K562 (cell line): ENCODE data around the gene ZNF428. TPM values are rescaled to one million over a fixed set of nuclear protein-coding genes. Genes with fewer than 3 reads are reported as not detected.

Source experiments
- ATF4 ChIP-seq: fragments of 450-650 bp; formaldehyde crosslinking; IDR thresholded peaks from 2 replicates; pipeline ENCODE4 v1.4.0; 2022; ENCODE audit warnings: mild to moderate bottlenecking, moderate library complexity
- CBX2 ChIP-seq: fragments of 200-600 bp; sonication (generic); IDR thresholded peaks from one replicate; pipeline ENCODE4 v1.6.1; 2012; ENCODE audit warnings: mild to moderate bottlenecking, low read length, inconsistent platforms; ENCODE audit not compliant: insufficient read depth, poor library complexity, severe bottlenecking
- CREB1 ChIP-seq, 2 experiments: sonication (generic) in 1 of 2; formaldehyde crosslinking in 1 of 2; IDR thresholded peaks; 2 replicates each; pipeline versions ENCODE4 v1.6.1 to v1.8.0; 2012 to 2022; ENCODE audit warnings: inconsistent platforms in 1 of 2, mild to moderate bottlenecking in 1 of 2, missing genetic modification reagents in 1 of 2, moderate library complexity in 1 of 2
- HNRNPLL ChIP-seq: fragments of 200-400 bp; formaldehyde crosslinking; IDR thresholded peaks from 2 replicates; pipeline ENCODE4 v1.6.1; 2017; ENCODE audit warnings: low read length, low read depth, mild to moderate bottlenecking; ENCODE audit not compliant: poor library complexity, severe bottlenecking
- KAT7 ChIP-seq: sonication (generic); formaldehyde crosslinking; IDR thresholded peaks from 2 replicates; pipeline ENCODE4 v1.8.0; 2022; ENCODE audit warnings: missing genetic modification reagents, mild to moderate bottlenecking, borderline replicate concordance
- MCM2 ChIP-seq: fragments of 450-650 bp; IDR thresholded peaks from 2 replicates; pipeline ENCODE4 v1.6.1; 2017; ENCODE audit warnings: low read depth, mild to moderate bottlenecking
- MEF2A ChIP-seq: IDR thresholded peaks from 2 replicates; pipeline ENCODE4 v1.6.1; 2011; ENCODE audit warnings: low read depth, mild to moderate bottlenecking, low read length, moderate library complexity; ENCODE audit not compliant: control insufficient read depth
- PTTG1 ChIP-seq: fragments of 450-650 bp; IDR thresholded peaks from 2 replicates; pipeline ENCODE4 v1.6.1; 2016; ENCODE audit warnings: low read depth, mild to moderate bottlenecking, missing genetic modification characterization, missing compliant biosample characterization
- RBM39 ChIP-seq: fragments of 200-400 bp; formaldehyde crosslinking; optimal IDR thresholded peaks from 2 replicates; pipeline ENCODE3; 2018; ENCODE audit warnings: low read depth, low read length
- SMARCC2 ChIP-seq: fragments of 450-650 bp; IDR thresholded peaks from 2 replicates; pipeline ENCODE4 v1.6.1; 2017; ENCODE audit warnings: antibody characterized with exemption, moderate library complexity, mild to moderate bottlenecking, low read depth
- SNAPC5 ChIP-seq: fragments of 250-450 bp; sonication (Bioruptor Pico); IDR thresholded peaks from 2 replicates; pipeline ENCODE4 v1.8.0; 2021; ENCODE audit warnings: moderate library complexity, mild to moderate bottlenecking, inconsistent platforms
- SP1 ChIP-seq: sonication (generic); formaldehyde crosslinking; IDR thresholded peaks from 2 replicates; pipeline ENCODE4 v1.8.1; 2022; ENCODE audit warnings: mild to moderate bottlenecking, missing genetic modification reagents
- ZNF318 ChIP-seq, 2 experiments: fragments of 450-650 bp; IDR thresholded peaks; 2 replicates each; pipeline ENCODE4 v1.6.1; 2016; ENCODE audit warnings: mild to moderate bottlenecking in 2 of 2, borderline replicate concordance in 1 of 2, low read depth in 1 of 2, moderate library complexity in 1 of 2
- ZNF41 ChIP-seq: fragments of 250-450 bp; sonication (Bioruptor Pico); conservative IDR thresholded peaks from 2 replicates; pipeline ENCODE4 v1.4.0; 2020; ENCODE audit warnings: mild to moderate bottlenecking
- ZNF507 ChIP-seq: conservative IDR thresholded peaks from 2 replicates; pipeline ENCODE4 v1.6.1; 2017; ENCODE audit warnings: missing genetic modification characterization, missing compliant biosample characterization
- ZNF561 ChIP-seq: fragments of 450-650 bp; formaldehyde crosslinking; conservative IDR thresholded peaks from 2 replicates; pipeline ENCODE4 v1.4.0; 2020; ENCODE audit warnings: mild to moderate bottlenecking, moderate library complexity
- ZNF644 ChIP-seq: fragments of 200-800 bp; sonication (Bioruptor generic); IDR thresholded peaks from 2 replicates; pipeline ENCODE4 v1.6.1; 2016; ENCODE audit warnings: low read depth, missing genetic modification characterization, missing compliant biosample characterization
- ZNF696 ChIP-seq: fragments of 250-450 bp; sonication (Bioruptor Pico); conservative IDR thresholded peaks from 2 replicates; pipeline ENCODE4 v1.4.0; 2020; ENCODE audit warnings: mild to moderate bottlenecking, moderate library complexity
- polyA plus RNA-seq, 8 experiments: library from polyadenylated mRNA; depleted of rRNA in 4 of 8; stranded (reverse) in 5 of 8; unstranded in 3 of 8; fragments of >200 nt; fragmentation: Nextera tagmentation in 2 of 8; fragmentation: Illumina TruSeq in 1 of 8; extraction: Ambion mirVana in 2 of 8; extraction: Trizol in 1 of 8; gene quantifications; 2 replicates each; pipeline versions ENCODE4 v1.2.1 to v1.2.3, GENCODE V29; 2011 to 2014; ENCODE audit warnings: inconsistent platforms in 1 of 8, missing spikeins in 1 of 8
- total RNA-seq, 7 experiments: library from RNA; depleted of rRNA in 6 of 7; stranded (reverse); fragments of >200 nt in 6 of 7; fragmentation: Illumina TruSeq in 2 of 7; extraction: Trizol in 2 of 7; gene quantifications; 2 replicates each; pipeline versions ENCODE4 v1.2.1 to v1.2.3, GENCODE V29; 2011 to 2021; ENCODE audit warnings: low replicate concordance in 1 of 7

ZNF428 gene
- total and polyA plus RNA-seq, 9 of the 15 experiments (the other 6 are each of a cell fraction or from before 2014, with no cell fraction given): 0.15 to 85.7 (median 15.9) TPM

- TF ChIP-seq ZNF318 (IDR thresholded peaks at IDR 0.05; ENCODE audit: borderline replicate concordance in 1 of 2, low read depth in 1 of 2): no peak
- TF ChIP-seq HNRNPLL: peak; percentile 66
- TF ChIP-seq SMARCC2: no peak
- no peak for TF ChIP-seq MEF2A
- TF ChIP-seq CBX2: no peak
- TF ChIP-seq SNAPC5 (CRISPR knock-in tag): no peak
- no peak for TF ChIP-seq SP1 (CRISPR knock-in tag)
- no peak for TF ChIP-seq MCM2
- no peak for TF ChIP-seq ZNF696
- TF ChIP-seq ZNF507 (tag): no peak
- TF ChIP-seq ATF4: no peak
- no peak for TF ChIP-seq ZNF644
- TF ChIP-seq CREB1 (IDR thresholded peaks at IDR 0.05): peak; percentile 93
- TF ChIP-seq CREB1 (CRISPR knock-in tag; IDR thresholded peaks at IDR 0.05): peak; percentile 90
- TF ChIP-seq KAT7 (CRISPR knock-in tag): no peak
- TF ChIP-seq PTTG1 (tag): no peak
- no peak for TF ChIP-seq RBM39
- TF ChIP-seq ZNF561: no peak
- no peak for TF ChIP-seq ZNF41 (CRISPR knock-in tag)
These were observed 44.1 kb downstream of the ZNF428 start, which contains the start of the genes PINLYP and XRCC1 (continued) for GRCh38 chr19:43575156-43575950.
